Ammon's horn (tissue), 1 donor: ENCODE data around the gene SKOR1.

Source experiments
- DNase-seq: peaks from one replicate; pipeline ENCODE4 v3.0.0-alpha.2; 2016; ENCODE audit warnings: low spot score

The SKOR1 gene

GRCh38 chr15:67824976-67825880, at the start of gene SKOR1:
Gene SKOR1, plus strand, starts transcription at chr15:67825509. Its CDS starts 94 bp downstream, at chr15:67825603.
- DNase-seq, result no peak

- no peak for DNase-seq
These were observed 49.3 kb upstream of the SKOR1 start for GRCh38 chr15:67775998-67776397.

- no peak for DNase-seq
These were observed 48.7 kb upstream of the SKOR1 start for GRCh38 chr15:67776600-67776999.

GRCh38 chr15:67777071-67777470, 48.2 kb upstream of the SKOR1 start:
- no peak for DNase-seq

- DNase-seq, result no peak
These were observed 47.5 kb upstream of the SKOR1 start for GRCh38 chr15:67777773-67778172.

- no peak for DNase-seq
These were observed 46.3 kb upstream of the SKOR1 start for GRCh38 chr15:67778968-67779548.

GRCh38 chr15:67779549-67780111, 45.7 kb upstream of the SKOR1 start:
- no peak for DNase-seq

GRCh38 chr15:67781061-67781460, 44.2 kb upstream of the SKOR1 start:
- DNase-seq, result no peak

- no peak for DNase-seq
These were observed 43.2 kb upstream of the SKOR1 start for GRCh38 chr15:67781907-67782690.

GRCh38 chr15:67782691-67782991, 42.7 kb upstream of the SKOR1 start:
- no peak for DNase-seq

GRCh38 chr15:67783303-67783702, 42.0 kb upstream of the SKOR1 start:
- DNase-seq, result no peak

- no peak for DNase-seq
These were observed 41.1 kb upstream of the SKOR1 start for GRCh38 chr15:67784090-67784781.

GRCh38 chr15:67784856-67785430, 40.4 kb upstream of the SKOR1 start:
- no peak for DNase-seq

- DNase-seq, result no peak
These were observed 39.9 kb upstream of the SKOR1 start for GRCh38 chr15:67785431-67785830.

- DNase-seq, result no peak
These were observed 38.7 kb upstream of the SKOR1 start for GRCh38 chr15:67786646-67787045.

GRCh38 chr15:67788986-67789385, 36.3 kb upstream of the SKOR1 start:
- DNase-seq, result no peak

GRCh38 chr15:67790610-67791319, 34.5 kb upstream of the SKOR1 start:
- no peak for DNase-seq

GRCh38 chr15:67792250-67792942, 32.9 kb upstream of the SKOR1 start:
- no peak for DNase-seq

- no peak for DNase-seq
These were observed 30.3 kb upstream of the SKOR1 start for GRCh38 chr15:67794832-67795574.
